Natural killer cell treated with Interleukin-12 subunit alpha and Interleukin-12 subunit beta and Interleukin-15 and Interleukin-18, amount 100 ng/mL, for 72 hours (primary cell): ENCODE results near the gene C1orf174. TPM values are rescaled to one million over a fixed set of nuclear protein-coding genes. Genes with fewer than 3 reads are reported as not detected.

Source experiments
- ATAC-seq, 2 donors: fragments of 150-1000 bp; cut with Tn5 transposase in 1 of 2; sonication (Bioruptor Pico), chemical (Tn5 transposase) in 1 of 2; 2 replicates each; pipeline ENCODE4 v1.10.0; 2021
- DNase-seq: peaks from one replicate; pipeline ENCODE4 v3.0.0; 2022; ENCODE audit warnings: low spot score
- H3K27ac Mint-ChIP-seq, 2 donors: 1 replicate in 1 of 2; 2 replicates in 1 of 2; pipeline ENCODE4 v1.8.0; 2022; ENCODE audit warnings: mixed read lengths in 2 of 2, mild to moderate bottlenecking in 1 of 2, moderate library complexity in 1 of 2
- H3K27me3 Mint-ChIP-seq, 2 donors: 1 replicate in 1 of 2; 2 replicates in 1 of 2; pipeline ENCODE4 v1.8.0; 2022; ENCODE audit warnings: mixed read lengths in 2 of 2
- H3K36me3 Mint-ChIP-seq: one replicate; pipeline ENCODE4 v1.8.0; 2022; ENCODE audit warnings: mixed read lengths
- H3K4me1 Mint-ChIP-seq, 2 donors: 1 replicate in 1 of 2; 2 replicates in 1 of 2; pipeline ENCODE4 v1.8.0; 2022; ENCODE audit warnings: low read depth in 2 of 2, mixed read lengths in 2 of 2, mild to moderate bottlenecking in 1 of 2
- H3K4me3 Mint-ChIP-seq: one replicate; pipeline ENCODE4 v1.8.0; 2022; ENCODE audit warnings: mixed read lengths
- H3K9me3 Mint-ChIP-seq: 2 replicates; pipeline ENCODE4 v1.8.0; 2022; ENCODE audit warnings: mixed read lengths
- total RNA-seq, 2 donors: library from RNA; stranded (reverse); gene quantifications; one replicate each; pipeline ENCODE4 v1.2.3, GENCODE V29; 2022

C1orf174 gene
- total RNA-seq, 2 donors from 2014 or later: 31.0 to 34.6 TPM

DNA sequence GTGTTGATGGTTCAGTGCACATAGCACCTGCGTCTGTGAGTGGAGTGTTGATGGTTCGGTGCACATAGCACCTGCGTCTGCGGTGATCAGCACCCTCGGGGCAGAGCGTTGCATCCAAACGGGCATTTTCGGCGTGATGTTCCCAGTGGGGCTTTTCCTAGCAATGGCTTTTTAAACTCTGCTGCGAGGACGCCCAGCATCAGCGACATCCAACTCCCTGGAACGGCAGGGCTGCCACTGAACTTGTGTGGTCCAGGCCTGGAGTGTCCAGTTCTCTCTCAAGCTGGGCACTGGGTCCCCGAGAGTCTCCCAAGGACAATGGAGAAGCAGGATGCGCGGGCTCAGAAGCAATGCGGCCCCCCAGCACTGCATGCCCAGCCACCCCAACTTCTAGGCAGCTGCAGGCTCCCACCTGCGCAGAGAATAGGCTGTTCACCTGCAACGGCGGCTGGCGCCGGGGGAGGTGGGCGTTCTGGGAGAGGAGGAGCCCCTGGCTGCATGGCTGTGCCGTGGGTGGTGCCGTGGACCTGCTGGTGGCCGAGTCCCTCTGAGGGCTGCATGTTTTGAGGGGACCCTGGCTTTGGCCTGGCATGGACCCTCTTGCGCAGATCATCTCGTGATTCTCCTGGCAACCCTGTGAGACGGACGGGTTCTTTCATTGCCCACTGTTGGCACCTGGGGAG, 10.1 kb upstream of the C1orf174 start:
- Mint-ChIP-seq H3K4me1 (peaks cover 4% of the 10 kb centered on the region in 2 donors), H3K27me3 (peaks cover 0 to 2% of the 10 kb centered on the region in 2 donors), H3K27ac (no peak overlapping the region), H3K9me3 (no peaks in the 10 kb centered on the region), H3K36me3 (no peaks in the 10 kb centered on the region), H3K4me3 (no peak overlapping the region)
- DNase-seq (peak; percentile 58), ATAC-seq (no peak)

DNA sequence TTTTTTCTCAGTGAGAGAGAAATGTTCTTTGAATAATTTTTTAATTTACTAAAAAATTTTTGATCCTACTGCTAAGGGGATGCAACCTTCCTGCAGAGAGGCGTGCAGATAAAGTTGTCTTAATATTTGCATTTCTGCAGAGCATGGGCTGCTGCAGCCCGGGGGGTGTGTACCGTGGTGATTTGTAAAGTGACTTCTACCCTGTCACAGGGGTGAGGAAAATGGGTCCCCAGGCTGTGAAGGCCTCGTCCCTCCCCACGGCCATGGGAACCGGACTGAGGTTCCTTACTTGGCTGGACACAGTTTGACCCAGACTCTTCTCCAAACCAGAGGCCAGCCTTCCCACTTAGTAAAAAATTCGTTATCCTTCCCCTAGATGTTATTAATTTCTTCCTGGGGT, 9.5 kb upstream of the C1orf174 start:
- no peaks in the 10 kb centered on the region for H3K36me3 Mint-ChIP-seq
- DNase-seq (no peak), ATAC-seq (no peak)
- no peak overlapping the region for H3K27ac Mint-ChIP-seq
- H3K4me3 Mint-ChIP-seq: no peak overlapping the region
- H3K9me3 Mint-ChIP-seq: no peaks in the 10 kb centered on the region
- H3K4me1 Mint-ChIP-seq: peaks cover 4% of the 10 kb centered on the region in 2 donors
- H3K27me3 Mint-ChIP-seq: peaks cover 0 to 2% of the 10 kb centered on the region in 2 donors

DNA sequence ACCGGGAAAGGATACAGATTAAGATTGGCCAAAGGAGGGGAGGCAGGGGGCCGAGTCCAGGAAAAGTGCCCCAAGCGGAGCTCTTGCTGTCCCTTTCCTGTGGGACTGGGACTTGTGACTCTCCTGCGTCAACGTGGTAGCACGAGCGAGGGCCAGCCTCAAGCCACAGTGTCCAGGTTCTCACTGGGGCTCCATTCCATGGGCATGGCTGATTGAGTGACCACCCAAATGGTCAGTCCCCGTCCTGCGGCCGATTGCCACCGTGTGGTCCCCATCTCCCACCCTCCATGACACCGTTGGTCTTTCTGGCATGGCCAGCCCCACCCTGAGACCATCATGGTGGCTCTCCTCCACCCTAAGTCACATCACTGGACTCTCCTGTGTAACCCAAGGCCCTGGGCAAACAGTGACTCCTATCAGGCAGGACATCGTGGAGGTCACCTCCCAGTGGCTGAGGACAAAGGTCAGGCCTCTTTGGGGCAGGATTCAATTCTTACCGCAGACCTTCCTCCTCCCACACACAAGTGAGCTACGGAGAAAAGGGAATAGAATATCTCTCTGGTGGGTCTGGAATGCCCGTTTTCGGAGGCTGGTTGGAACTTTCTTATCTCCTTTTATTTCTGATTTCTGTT, 8.9 kb upstream of the C1orf174 start:
- Mint-ChIP-seq H3K36me3 (no peaks in the 10 kb centered on the region), H3K9me3 (no peaks in the 10 kb centered on the region), H3K27me3 (peaks cover 0 to 2% of the 10 kb centered on the region in 2 donors), H3K4me3 (no peak overlapping the region), H3K27ac (no peak overlapping the region), H3K4me1 (peaks cover 4% of the 10 kb centered on the region in 2 donors)
- DNase-seq (peak; percentile 46), ATAC-seq (no peak)

DNA sequence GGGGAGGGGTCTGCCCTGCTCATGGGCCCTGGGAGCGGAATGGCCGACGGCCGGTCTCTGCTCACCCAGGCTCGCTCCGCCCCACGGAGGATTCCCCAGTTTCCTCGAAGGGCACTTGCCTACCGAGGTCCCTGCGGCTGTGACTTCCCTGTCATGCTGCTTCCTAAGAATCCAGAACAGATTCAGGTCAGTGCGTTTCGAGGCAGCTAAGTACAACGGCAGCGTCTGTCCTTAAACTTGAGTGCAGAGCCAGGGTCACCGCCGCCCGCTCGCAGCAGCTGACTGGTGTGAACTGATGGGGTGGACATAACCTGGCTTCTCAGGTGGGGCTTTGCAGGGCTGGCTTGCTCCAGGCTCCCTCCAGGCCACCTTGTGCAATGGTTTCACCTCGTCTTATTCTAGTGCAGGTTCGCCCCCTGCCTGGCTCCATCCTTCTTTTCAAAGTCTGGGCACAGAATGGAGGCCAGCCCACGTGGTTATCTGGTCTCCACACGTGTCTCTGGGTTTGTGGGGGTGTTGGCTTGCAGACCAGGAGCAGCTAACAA, 7.6 kb upstream of the C1orf174 start:
- Mint-ChIP-seq H3K4me3 (no peak overlapping the region), H3K9me3 (no peaks in the 10 kb centered on the region), H3K27ac (no peak overlapping the region), H3K27me3 (peaks cover 0 to 2% of the 10 kb centered on the region in 2 donors), H3K36me3 (no peaks in the 10 kb centered on the region), H3K4me1 (peaks cover 17% of the 10 kb centered on the region in 2 donors)
- no peak for ATAC-seq
- DNase-seq: no peak

DNA sequence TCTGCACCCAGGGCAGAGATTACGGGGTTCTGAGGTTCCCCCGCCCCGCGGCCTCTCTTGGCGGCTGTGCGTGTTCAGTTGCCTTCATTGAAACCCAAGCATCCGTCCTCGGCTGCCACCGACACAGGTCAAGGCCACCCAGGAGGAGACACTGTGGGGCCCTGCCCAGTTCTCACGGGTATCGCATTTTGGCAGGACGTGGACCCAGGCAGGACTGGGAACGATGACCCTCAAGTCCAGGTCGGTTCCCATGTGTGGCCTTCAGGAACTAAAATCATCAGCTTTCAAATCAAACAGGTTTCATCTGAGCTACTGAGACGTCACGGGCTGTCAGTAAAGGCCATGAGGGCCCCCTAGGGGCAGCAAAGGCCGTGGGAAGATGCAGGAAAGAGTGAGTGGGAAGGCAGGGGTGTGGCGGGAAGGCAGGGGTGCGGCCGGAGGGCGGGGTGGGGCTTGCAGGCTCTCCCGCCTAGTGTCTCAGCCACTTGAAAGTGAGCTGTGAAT, 7.0 kb upstream of the C1orf174 start:
- ATAC-seq: no peak
- Mint-ChIP-seq H3K9me3 (no peaks in the 10 kb centered on the region), H3K36me3 (no peaks in the 10 kb centered on the region), H3K4me3 (no peak overlapping the region), H3K4me1 (peaks cover 20 to 22% of the 10 kb centered on the region in 2 donors), H3K27ac (no peak overlapping the region), H3K27me3 (peaks cover 0 to 2% of the 10 kb centered on the region in 2 donors)
- DNase-seq: peak; percentile 56

DNA sequence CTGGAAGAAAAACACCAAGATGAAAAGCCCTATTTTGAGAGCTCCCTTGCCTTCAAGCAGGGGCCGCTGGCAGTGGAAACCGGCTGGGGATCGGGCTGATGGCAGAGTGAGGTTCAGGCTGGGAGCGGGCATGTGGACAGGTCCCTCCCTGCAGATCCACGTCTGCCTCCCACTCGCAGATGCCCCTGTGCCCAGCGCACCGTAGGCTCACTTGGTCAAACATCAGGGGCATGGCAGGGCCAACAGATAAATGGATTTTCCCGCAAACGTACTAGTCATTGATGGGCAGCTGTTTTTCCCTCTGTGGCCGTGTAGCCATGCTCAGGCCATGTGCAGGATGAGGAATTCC, 6.6 kb upstream of the C1orf174 start:
- Mint-ChIP-seq H3K4me3 (no peak overlapping the region), H3K4me1 (peaks cover 20 to 22% of the 10 kb centered on the region in 2 donors), H3K27ac (no peak overlapping the region), H3K9me3 (no peaks in the 10 kb centered on the region), H3K27me3 (peaks cover 0 to 2% of the 10 kb centered on the region in 2 donors), H3K36me3 (no peaks in the 10 kb centered on the region)
- DNase-seq (no peak), ATAC-seq (no peak)

DNA sequence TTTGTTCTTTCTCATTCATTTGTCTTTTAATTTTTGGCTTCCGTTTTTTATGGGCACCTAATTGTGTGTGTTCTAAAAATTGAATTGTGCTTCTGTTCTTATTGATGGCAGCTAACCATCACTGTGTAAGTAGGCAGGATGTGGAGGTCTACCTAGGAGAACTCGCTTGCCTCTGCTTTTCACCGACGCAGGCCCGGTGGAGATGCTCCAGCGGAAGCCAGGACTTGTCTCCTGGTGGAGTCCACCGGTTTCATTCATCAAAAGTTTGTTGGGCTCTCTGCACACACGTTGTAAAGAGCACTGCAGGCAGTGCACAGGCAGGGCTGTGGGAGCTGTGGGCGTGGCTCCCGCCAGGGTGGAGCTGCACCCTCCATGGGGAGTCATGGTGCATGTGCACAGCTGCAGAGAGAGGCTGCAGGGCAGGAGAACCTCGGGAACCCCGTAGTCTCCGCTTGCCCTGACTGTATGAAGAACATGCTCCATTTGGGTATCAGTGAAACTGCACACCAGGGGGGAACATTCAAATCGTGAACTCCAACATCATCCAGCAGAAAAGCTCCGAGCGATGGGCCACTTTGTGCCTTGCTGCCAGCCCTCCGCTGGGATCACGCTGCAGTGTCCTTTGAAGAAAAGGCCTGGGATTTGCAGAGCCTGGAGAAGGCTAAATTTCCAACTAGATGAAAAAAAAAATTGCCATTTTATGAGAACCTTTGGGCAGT, 6.0 kb upstream of the C1orf174 start:
- no peak overlapping the region for H3K4me3 Mint-ChIP-seq
- peak overlapping the region in 1 of 2 donors; percentile 40 for H3K27ac Mint-ChIP-seq
- no peak for DNase-seq
- no peaks in the 10 kb centered on the region for H3K36me3 Mint-ChIP-seq
- no peak for ATAC-seq
- H3K9me3 Mint-ChIP-seq: no peaks in the 10 kb centered on the region
- peaks cover 22 to 23% of the 10 kb centered on the region in 2 donors for H3K4me1 Mint-ChIP-seq
- H3K27me3 Mint-ChIP-seq: peaks cover 0 to 2% of the 10 kb centered on the region in 2 donors

DNA sequence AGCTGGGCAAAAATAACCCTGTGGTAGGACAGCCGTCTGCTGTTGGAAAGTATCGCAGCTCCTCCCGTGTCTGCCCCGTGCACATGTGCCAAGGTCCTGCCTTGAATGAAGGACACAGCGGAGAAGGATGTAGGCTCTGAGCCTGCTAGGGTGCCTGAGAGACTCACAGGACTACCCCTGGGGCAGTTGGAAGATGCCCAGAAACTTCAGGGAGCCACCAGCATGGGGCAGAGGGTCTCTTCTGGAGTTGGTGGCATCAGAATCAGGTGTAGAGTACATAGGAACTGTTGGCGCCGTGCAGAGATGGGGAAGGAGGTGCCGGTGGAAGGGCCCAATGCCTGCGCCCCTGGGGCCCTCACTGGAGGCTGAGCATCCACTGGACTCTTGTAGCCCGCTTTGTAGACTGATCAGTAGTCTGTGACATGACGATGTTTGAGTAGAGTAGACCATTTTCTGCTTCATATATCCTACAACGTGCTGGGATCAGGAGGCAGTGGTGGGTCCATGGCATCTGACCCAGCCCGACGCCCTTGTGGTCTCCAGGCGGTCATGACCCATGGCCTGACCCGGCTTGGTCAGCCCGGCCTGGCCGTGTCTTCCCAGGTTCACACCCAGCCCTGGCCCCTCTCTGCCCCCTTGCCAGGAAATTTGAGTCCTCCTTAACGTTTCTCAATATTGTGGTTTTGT, 5.3 kb upstream of the C1orf174 start:
- Mint-ChIP-seq H3K27ac (peak overlapping the region in 1 of 2 donors; percentile 40), H3K4me1 (peaks cover 18 to 22% of the 10 kb centered on the region in 2 donors), H3K36me3 (no peaks in the 10 kb centered on the region), H3K4me3 (no peak overlapping the region), H3K27me3 (peaks cover 0 to 2% of the 10 kb centered on the region in 2 donors), H3K9me3 (no peaks in the 10 kb centered on the region)
- DNase-seq (no peak), ATAC-seq (no peak)

DNA sequence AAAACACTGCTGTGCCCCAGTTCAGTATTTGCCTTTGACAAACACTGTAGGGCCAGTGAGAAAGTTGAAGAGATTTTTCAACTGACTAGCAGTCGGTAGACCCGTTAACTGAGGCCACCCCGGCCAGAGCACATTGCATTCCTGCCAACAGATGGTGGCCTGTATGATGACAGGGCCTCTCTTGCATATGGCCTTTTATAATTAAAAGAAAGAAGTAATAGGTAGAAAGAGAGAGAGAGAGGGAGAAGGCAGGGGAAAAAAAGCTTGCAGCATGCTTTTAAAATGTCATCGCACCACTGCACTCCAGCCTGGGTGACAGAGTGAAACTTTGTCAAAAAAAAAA, 4.7 kb upstream of the C1orf174 start:
- no peaks in the 10 kb centered on the region for H3K9me3 Mint-ChIP-seq
- no peak for ATAC-seq
- H3K27ac Mint-ChIP-seq: no peak overlapping the region
- no peak for DNase-seq
- no peak overlapping the region for H3K4me3 Mint-ChIP-seq
- H3K27me3 Mint-ChIP-seq: peaks cover 0 to under 1% of the 10 kb centered on the region in 2 donors
- peaks cover 18 to 22% of the 10 kb centered on the region in 2 donors for H3K4me1 Mint-ChIP-seq
- H3K36me3 Mint-ChIP-seq: no peaks in the 10 kb centered on the region

DNA sequence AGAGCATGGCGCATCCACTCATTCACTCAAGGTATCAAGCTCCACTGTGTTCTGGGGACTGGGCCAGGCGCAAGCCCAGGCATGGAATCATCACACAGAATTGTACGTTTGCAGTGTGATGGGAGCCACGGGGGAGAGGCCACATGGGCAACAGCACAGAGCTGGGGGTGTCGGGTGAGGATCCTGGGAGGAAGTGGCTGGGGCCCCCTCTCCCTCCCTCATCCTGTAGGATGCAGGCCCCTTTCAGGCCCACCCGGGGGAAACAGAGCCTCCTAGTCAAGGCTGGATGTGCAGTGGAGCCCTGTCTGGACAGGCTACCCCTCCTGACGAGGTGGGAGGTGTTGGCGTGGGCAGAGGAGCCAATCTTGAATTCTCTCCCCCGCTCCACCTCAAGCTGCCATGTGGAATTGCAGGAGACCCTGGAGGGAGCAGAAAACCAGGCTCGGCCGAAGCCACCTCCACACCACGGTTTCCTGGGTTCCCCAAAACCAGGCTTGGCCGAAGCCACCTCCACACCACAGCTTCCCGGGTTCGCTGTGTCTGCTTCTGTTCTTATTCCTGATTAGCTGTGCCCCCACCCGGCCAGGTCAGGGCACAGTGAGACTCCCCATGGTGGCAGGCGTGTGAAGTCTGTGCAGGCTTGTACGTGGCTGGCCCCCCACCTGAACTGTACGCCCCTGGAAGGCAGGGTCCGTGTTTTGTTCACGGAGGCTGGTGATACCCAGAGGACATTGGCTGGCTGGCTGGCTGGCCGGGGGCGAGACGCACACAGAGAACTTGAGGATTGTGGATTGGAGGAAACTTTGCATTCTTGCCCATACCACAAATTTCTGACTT, 4.2 kb upstream of the C1orf174 start:
- Mint-ChIP-seq H3K9me3 (no peaks in the 10 kb centered on the region), H3K27ac (peak overlapping the region; percentile 67 to 89), H3K4me1 (peaks cover 18 to 24% of the 10 kb centered on the region in 2 donors), H3K4me3 (peak overlapping the region; percentile 94), H3K36me3 (no peaks in the 10 kb centered on the region), H3K27me3 (no peaks in the 10 kb centered on the region)
- no peak for ATAC-seq
- peak; percentile 49 for DNase-seq

DNA sequence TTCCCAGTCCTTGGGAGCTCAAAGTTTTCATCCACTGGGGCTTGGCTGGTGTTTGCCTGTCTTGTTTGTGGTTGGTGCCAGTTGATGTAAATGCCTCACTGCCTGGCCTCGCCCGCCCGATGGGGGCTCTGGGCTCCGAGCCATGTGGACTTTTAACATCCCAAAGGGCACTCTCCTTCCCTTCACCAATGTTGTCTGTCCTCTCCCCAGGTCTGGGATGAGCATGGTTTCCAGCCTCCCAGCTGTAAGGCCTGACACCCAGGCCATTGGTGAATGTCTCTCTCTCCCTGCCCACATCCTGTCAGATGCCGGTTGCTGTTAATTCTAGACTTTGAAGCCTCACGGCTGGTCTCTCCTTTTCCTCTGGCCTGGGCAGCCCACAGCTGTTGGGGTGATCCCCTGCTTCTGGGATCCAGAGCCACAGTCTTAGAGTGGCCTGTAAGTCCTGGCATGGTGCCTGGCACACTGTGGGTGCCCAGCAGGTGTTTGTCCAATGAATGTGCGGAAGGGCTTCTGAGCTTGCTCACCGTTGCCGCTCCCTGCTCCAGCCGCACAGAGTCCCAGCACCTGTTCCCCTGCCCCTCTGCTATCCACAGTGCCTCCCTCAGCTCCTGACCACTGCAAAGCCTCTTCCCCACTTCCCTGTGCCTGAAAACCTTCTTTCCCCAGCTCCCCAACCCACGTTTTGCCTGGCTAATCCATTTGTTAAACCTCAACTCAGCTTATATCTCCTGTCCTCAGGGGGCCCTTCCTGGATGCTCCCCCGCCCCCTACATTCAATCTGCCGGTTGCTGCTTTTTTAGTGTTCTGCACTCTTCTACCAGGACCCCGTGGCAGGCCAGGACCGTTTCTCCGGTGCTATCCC, 3.3 kb upstream of the C1orf174 start:
- Mint-ChIP-seq H3K4me3 (peak overlapping the region; percentile 94), H3K27ac (peak overlapping the region; percentile 67 to 89), H3K4me1 (peaks cover 25 to 32% of the 10 kb centered on the region in 2 donors), H3K9me3 (no peaks in the 10 kb centered on the region), H3K27me3 (no peaks in the 10 kb centered on the region), H3K36me3 (no peaks in the 10 kb centered on the region)
- ATAC-seq (no peak), DNase-seq (peak; percentile 61)

DNA sequence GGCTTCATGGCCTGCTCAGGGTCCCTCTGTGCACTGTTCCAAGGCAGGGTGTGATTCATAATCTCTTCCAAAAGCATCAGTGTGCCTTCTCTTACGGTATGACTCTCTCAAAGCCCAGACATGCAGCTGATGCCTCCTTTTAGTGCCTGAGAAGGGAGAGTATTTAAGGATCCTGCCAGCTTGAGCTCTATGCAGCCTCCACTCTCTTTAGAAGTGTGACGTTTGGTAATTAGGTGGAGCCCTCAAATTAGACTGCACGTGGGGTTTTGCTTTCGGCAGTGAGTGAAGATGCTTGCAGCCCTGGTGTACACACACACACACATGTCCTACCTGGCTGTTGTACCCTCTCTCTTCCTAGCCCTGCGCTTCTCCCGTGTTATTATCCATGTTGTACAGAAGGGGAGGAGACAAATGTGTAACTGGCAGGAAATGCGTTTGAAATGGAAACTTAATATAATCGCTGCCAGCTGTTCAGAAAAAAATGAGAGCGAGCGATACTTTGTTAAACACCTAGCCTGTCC, 2.6 kb upstream of the C1orf174 start:
- H3K27me3 Mint-ChIP-seq: no peaks in the 10 kb centered on the region
- peak overlapping the region; percentile 67 to 89 for H3K27ac Mint-ChIP-seq
- H3K4me3 Mint-ChIP-seq: peak overlapping the region; percentile 94
- DNase-seq: no peak
- no peaks in the 10 kb centered on the region for H3K9me3 Mint-ChIP-seq
- H3K36me3 Mint-ChIP-seq: no peaks in the 10 kb centered on the region
- peaks cover 31 to 39% of the 10 kb centered on the region in 2 donors for H3K4me1 Mint-ChIP-seq
- no peak for ATAC-seq
